ENCODE results near the gene CNTN2.

- TF ChIP-seq CTCF (IDR thresholded peaks at IDR 0.05) (no peak), POLR2A (IDR thresholded peaks at IDR 0.05) (no peak), EP300 (IDR thresholded peaks at IDR 0.05) (no peak)
These were observed 4.8 kb downstream of the CNTN2 start for GRCh38 chr1:205047764-205048231.
